ENCODE results near the gene TMEM101. TPM values are rescaled to one million over a fixed set of nuclear protein-coding genes. Genes with fewer than 3 reads are reported as not detected.

The TMEM101 gene
- total and polyA plus RNA-seq, 2 of the 8 experiments (the other 6 are each of a cell fraction or from before 2014, with no cell fraction given), result 16.1 to 44.7 TPM

GRCh38 chr17:44014437-44015172, at the start of gene TMEM101 (continued):
- no peak for TF ChIP-seq RNF2 (IDR thresholded peaks at IDR 0.05; ENCODE audit: borderline replicate concordance, low read depth, low read length, missing control alignments, poor library complexity, severe bottlenecking)
- peak in 1 of 2 experiments; percentile 65; a peak in 1 of 3 replicates for TF ChIP-seq EP300 (IDR thresholded peaks at IDR 0.05; ENCODE audit: borderline replicate concordance in 1 of 2, low read depth in 2 of 2, low read length in 2 of 2)
- no peak for TF ChIP-seq CHD7 (IDR thresholded peaks at IDR 0.05; ENCODE audit: insufficient replicate concordance, low read length)
- peak; percentile 100 for TF ChIP-seq YY1 (IDR thresholded peaks at IDR 0.05; ENCODE audit: low read depth, low read length)
- no peak for TF ChIP-seq ZNF274 (IDR thresholded peaks at IDR 0.05; ENCODE audit: borderline replicate concordance, extremely low read depth, low read length)
- TF ChIP-seq MAX (IDR thresholded peaks at IDR 0.05), result peak; percentile 83
- 0 out of 2 replicates have a peak, but pooled peaks have one; percentile 25 for TF ChIP-seq ATF2 (IDR thresholded peaks at IDR 0.05; ENCODE audit: low read length)

Data from H1 (cell line).